Stimulated activated CD8-positive, alpha-beta memory T cell treated with anti-CD3 and anti-CD28 coated beads, Interleukin-4, amount 100 ng/mL, for 4 hours (primary cell): ENCODE data around the gene ARL15.

Source experiments
- DNase-seq, 2 donors: peaks; one replicate each; pipeline ENCODE4 v3.0.0-alpha.2; 2020; ENCODE audit warnings: low read depth in 2 of 2, low spot score in 1 of 2

ARL15 gene

DNA sequence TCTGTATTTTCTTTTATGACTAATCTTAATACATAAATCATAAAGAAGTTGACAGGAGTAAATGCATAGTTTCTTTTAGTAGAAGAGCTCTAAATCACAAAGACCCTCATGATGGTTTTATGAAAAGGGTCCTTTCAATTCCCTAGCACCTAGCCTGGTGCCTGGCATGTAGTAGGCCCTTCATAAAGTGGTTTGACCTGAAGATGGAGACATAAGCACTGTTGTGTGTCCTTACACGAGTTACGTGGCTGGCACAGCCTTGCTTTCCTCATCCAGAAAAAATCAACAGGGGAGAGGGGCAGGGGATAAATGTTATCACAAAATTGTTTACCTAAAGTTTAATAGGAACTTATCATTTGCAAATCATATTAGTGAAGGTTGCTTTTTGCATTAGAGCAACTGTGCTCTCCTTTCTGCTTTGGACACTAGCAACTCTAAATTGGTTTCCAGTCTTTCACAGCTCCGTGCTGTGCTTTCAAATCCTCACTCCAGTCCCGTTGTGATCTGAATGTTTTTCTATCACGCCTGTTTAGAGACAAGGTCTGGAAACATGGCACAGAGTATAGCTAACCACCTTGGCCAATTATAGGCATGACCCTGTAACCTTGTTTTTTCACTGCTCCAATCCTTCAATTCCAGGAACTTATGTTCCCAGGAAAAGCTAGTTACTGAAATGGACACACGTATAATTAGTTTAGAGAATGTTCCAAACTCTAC is 55.7 kb downstream of the ARL15 start:
- DNase-seq, result no peak

- no peak for DNase-seq
These were observed 58.4 kb downstream of the ARL15 start for GRCh38 chr5:54251981-54252380.

- DNase-seq, result no peak
These were observed 61.0 kb downstream of the ARL15 start for GRCh38 chr5:54249210-54250028.

DNA sequence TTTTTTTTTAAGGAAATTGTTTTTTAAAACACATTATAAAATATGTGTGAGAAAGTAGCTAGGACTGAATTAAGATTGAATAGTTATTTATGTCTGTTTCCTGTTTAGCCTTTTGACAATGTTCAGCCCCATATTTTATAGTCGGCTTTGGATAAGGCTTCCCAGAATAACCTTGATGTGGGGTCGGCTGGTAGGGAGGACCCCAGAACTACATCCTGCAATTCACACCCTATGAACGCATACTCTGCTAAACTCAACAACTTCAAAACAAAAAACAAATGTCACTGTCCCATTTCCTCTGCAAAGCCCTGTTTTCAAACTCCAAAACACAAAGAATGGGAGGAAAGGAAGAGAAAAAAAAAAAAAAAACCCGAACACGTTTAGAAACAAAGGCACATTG is 63.1 kb downstream of the ARL15 start:
- DNase-seq, result no peak

GRCh38 chr5:54243483-54244080 is 66.8 kb downstream of the ARL15 start:
- no peak for DNase-seq

DNA sequence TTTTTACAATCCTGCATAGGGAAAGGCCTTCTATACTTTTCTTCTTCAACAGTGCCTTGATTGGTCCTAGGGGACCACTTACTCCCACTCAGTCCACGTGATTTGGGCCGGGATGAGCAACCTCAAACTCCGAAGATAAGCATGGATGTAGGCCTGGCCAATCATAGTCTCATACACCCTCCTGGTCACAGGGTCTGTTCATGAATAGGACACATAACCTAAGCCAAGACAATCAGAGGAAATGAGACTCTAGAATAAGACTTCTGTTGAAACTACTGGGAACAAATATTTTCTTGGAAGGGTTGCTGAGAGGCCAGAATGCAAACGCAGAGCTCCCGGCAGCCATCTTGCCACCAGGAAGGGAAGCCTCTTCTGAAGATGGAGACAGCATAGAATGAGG is 68.1 kb downstream of the ARL15 start:
- no peak for DNase-seq

GRCh38 chr5:54234304-54234933 is 76.0 kb downstream of the ARL15 start:
- no peak for DNase-seq

DNA sequence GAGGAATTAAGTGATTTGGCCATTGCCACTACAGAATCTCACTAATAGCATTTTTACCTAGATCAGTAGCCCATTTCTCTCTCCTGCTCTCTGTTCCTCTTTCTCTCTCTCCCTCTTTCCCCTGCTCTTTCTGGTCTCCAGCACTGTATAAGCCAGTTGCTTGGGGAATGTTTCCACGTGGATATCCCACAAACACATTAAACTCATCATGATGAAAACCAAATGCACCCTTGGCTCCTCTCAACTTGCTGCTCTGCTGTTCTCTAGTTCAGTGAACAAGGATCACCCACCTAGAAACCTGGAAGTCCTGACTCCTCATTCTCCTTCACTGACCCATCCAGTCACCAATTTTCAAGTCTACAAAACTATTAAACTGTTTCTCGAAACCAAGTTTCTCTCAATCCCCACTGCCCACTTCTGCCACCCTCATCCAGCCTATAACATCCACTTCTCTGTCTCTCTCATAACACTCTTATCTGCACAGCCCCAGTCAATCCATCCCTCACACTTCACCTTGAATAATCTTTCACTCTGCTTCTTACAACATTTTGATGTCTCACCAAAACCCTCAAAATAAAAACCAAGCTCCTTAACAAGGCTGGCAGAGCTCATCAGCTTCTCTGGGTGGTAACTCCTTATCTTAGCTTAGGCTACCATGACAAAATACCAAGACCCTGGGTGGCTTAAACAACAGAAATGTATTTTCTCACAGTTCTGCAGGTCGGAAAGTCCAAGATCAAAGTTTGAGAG is 79.3 kb downstream of the ARL15 start:
- no peak for DNase-seq

DNA sequence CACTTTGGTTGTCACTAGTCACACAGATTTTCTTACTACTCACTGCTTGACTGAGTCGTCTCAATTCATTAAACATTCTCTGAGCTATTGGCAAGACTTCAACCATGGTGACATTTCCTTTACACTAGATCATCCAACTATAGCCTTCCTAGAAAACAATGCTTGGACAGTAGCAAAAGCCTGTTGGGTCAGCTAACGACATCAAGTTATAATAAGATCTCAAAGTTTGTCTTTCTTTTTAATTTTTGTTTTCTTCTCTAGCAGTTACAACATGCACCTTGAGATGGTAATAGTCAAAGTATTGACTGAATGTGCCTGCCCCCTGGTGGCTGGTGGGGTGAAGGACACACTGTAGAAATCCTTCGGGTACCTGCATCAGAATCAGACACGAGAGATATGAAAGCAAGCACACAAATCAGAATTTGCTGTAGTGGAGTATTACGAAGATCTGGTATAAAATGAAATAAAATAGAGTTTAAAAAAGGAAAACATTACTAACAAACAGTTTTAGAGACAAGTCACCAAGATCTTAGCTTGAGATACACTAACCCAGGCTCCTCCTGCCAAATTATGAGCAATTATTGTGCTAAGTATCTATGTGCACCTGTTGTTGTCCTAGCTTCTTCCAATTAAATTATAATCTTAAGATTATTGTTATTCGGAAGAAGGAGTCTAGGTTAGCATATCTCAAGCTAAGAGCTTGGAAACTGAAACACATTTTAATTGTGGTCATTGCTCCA is 81.2 kb downstream of the ARL15 start:
- peak; percentile 17 to 55 for DNase-seq

- DNase-seq, result no peak
These were observed 82.6 kb downstream of the ARL15 start for GRCh38 chr5:54227759-54228158.

DNA sequence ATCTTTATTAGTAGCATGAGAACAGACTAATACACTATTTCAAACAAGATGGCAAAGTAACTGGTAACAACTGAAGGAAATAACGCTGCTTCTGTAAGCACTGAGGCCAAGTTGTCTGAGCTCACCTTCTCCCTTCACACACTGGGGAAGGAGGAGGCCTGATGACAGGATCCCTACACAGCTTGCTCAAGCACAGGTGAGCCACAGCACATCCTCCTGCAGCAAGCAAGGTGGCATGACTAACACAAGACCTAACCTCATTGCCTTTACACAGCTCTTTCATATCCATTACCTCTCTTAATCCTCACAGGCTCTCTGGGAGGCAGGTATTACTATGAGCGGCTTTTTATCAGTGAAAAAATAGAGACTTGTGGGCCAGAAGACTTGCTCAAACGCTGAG is 83.3 kb downstream of the ARL15 start:
- DNase-seq, result no peak

DNA sequence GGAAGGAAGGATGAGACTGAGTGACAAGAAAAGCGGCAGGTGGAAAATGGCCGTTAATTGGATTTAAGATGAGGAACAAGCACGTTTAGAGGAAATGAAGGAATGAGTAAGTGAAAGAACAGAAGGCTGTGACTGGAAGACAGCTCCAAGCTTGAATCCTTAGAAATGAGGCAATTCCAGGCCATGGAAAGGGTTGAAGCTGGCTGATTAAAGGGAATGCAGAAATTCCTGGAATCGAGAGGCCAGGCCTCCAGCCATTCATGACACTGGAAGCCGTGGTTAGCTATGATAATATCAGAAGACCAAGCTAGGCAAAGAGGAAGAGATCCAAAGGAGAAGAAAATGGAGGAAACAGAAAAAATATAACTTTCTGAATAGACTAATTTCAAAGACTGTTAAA is 84.2 kb downstream of the ARL15 start:
- DNase-seq, result no peak

GRCh38 chr5:54224103-54224826 is 86.1 kb downstream of the ARL15 start:
- no peak for DNase-seq

GRCh38 chr5:54222336-54222735 is 88.0 kb downstream of the ARL15 start:
- DNase-seq, result no peak

GRCh38 chr5:54221135-54221534 is 89.2 kb downstream of the ARL15 start:
- no peak for DNase-seq

DNA sequence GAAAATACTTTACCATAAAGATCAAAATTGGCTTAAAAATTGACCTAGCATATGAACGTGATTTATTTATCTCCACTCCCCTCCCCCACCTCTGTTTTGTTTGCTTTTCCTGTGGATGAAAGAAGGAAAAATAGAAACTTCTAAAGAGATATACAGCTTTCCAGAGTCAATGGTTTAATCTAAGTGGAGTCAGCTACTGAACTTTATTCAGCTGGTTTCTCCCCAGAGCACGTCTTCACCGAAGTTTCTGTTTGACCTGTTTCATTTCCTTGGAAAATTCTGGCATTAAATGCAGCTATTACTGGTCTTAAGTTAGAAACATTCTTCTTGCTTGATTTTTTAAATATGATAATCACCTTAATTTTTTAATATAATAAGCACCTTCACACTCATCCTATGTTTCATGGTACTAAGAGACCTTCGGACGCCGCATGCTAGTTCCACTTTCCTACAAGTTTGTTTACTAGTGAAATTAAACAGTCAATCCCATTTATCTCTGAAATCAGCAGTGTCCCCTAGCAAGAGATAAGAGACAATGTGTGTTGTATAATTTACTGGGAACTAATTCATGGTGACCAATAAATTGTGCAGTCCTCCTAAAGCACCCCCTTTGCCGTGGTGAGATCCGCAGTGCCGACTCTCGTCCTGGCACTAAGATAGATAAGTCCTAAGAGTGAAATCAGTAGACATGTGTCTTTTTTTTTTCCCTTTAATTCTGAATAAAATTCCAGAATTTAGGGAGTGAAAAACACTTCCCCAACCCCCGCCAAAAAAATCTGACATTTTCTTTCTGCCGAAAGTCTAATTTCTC is 89.9 kb downstream of the ARL15 start:
- no peak for DNase-seq

- DNase-seq, result no peak
These were observed 92.4 kb downstream of the ARL15 start for GRCh38 chr5:54217826-54218503.

- no peak for DNase-seq
These were observed 95.1 kb downstream of the ARL15 start for GRCh38 chr5:54215233-54215736.
